ENCODE results near the gene RNF212B. TPM values are rescaled to one million over a fixed set of nuclear protein-coding genes. Genes with fewer than 3 reads are reported as not detected.
"Not testable (repeated sequence)": the region's sequence is repeated elsewhere in the genome, so short reads cannot be mapped to it uniquely, and the experiment has no call there.

The RNF212B gene
- total RNA-seq (ENCODE audit: low replicate concordance), result not detected in 2 replicates
- long read RNA-seq, result 0 reads

- no peaks in the 10 kb centered on the region for H3K9me3 Mint-ChIP-seq
- peak; percentile 86 for DNase-seq (ENCODE audit: extremely low spot score, unreplicated experiment)
- H3K27me3 Mint-ChIP-seq, result peaks cover 3% of the 10 kb centered on the region
- peak within 1 kb of the TSS; percentile 55 for H3K27ac Mint-ChIP-seq
- H3K36me3 Mint-ChIP-seq, result no peaks in the 10 kb centered on the region
- H3K4me1 Mint-ChIP-seq (ENCODE audit: unreplicated experiment), result peaks cover 8% of the 10 kb centered on the region
- H3K4me3 Mint-ChIP-seq, result peak within 1 kb of the TSS; percentile 81
- TF ChIP-seq CTCF (conservative IDR thresholded peaks at IDR 0.05), result no peak
Measured at GRCh38 chr14:23237772-23238594, at the start of gene RNF212B. Gene RNF212B, plus strand, starts transcription at chr14:23237936. Its CDS starts 2,410 bp downstream, at chr14:23240346.

- no peak for TF ChIP-seq CTCF (conservative IDR thresholded peaks at IDR 0.05)
- peaks cover 8% of the 10 kb centered on the region for H3K27me3 Mint-ChIP-seq
- DNase-seq (ENCODE audit: extremely low spot score, unreplicated experiment), result no peak
- H3K4me3 Mint-ChIP-seq, result no peak overlapping the region
- no peak overlapping the region for H3K27ac Mint-ChIP-seq
- H3K4me1 Mint-ChIP-seq (ENCODE audit: unreplicated experiment), result no peaks in the 10 kb centered on the region
- no peaks in the 10 kb centered on the region for H3K9me3 Mint-ChIP-seq
- H3K36me3 Mint-ChIP-seq, result no peaks in the 10 kb centered on the region
Measured at GRCh38 chr14:23193432-23193831, 44.3 kb upstream of the RNF212B start.

- Mint-ChIP-seq H3K27me3 (peaks cover 3% of the 10 kb centered on the region), H3K4me3 (no peak overlapping the region), H3K9me3 (no peaks in the 10 kb centered on the region), H3K36me3 (no peaks in the 10 kb centered on the region), H3K4me1 (ENCODE audit: unreplicated experiment) (no peaks in the 10 kb centered on the region), H3K27ac (no peak overlapping the region)
- TF ChIP-seq CTCF (conservative IDR thresholded peaks at IDR 0.05), result no peak
- no peak for DNase-seq (ENCODE audit: extremely low spot score, unreplicated experiment)
Measured at GRCh38 chr14:23195552-23196101, 42.1 kb upstream of the RNF212B start.

- H3K27ac Mint-ChIP-seq; DNase-seq (ENCODE audit: extremely low spot score, unreplicated experiment); H3K27me3 Mint-ChIP-seq; H3K9me3 Mint-ChIP-seq; H3K4me3 Mint-ChIP-seq; H3K36me3 Mint-ChIP-seq; H3K4me1 Mint-ChIP-seq (ENCODE audit: unreplicated experiment): not testable (repeated sequence)
Measured at GRCh38 chr14:23196487-23196886, 41.2 kb upstream of the RNF212B start.

- not testable (repeated sequence) for H3K36me3 Mint-ChIP-seq; H3K27me3 Mint-ChIP-seq; H3K4me3 Mint-ChIP-seq; DNase-seq (ENCODE audit: extremely low spot score, unreplicated experiment); H3K27ac Mint-ChIP-seq; H3K9me3 Mint-ChIP-seq; H3K4me1 Mint-ChIP-seq (ENCODE audit: unreplicated experiment)
Measured at GRCh38 chr14:23199141-23199540, 38.6 kb upstream of the RNF212B start.

GRCh38 chr14:23202001-23202400 is 35.7 kb upstream of the RNF212B start:
- Mint-ChIP-seq H3K27me3 (no peaks in the 10 kb centered on the region), H3K4me1 (ENCODE audit: unreplicated experiment) (no peaks in the 10 kb centered on the region), H3K27ac (no peak overlapping the region), H3K9me3 (no peaks in the 10 kb centered on the region), H3K4me3 (no peak overlapping the region), H3K36me3 (no peaks in the 10 kb centered on the region)
- TF ChIP-seq CTCF (conservative IDR thresholded peaks at IDR 0.05), result no peak
- no peak for DNase-seq (ENCODE audit: extremely low spot score, unreplicated experiment)

Data from type B pancreatic cell (in vitro differentiated cells).